Thoracic aorta (tissue), 2 donors: ENCODE results near the gene CSF2RB. TPM values are rescaled to one million over a fixed set of nuclear protein-coding genes. Genes with fewer than 3 reads are reported as not detected.

Experiments used
- ATAC-seq: fragments of 150-250 bp; one replicate; pipeline ENCODE4 v1.8.0; 2017; ENCODE audit warnings: low read depth; ENCODE audit not compliant: insufficient number of reproducible peaks, low FRiP score
- DNase-seq: peaks from one replicate; pipeline ENCODE4 v3.0.0-alpha.2; 2020; ENCODE audit warnings: low spot score
- H3K27ac ChIP-seq, 2 donors: fragments of 200-600 bp; sonication (generic); 1 replicate in 1 of 2; 2 replicates in 1 of 2; pipeline ENCODE4 v1.5.1; 2016; ENCODE audit warnings: mild to moderate bottlenecking in 2 of 2, moderate library complexity in 2 of 2
- H3K27me3 ChIP-seq: fragments of 200-600 bp; sonication (generic); replicated peaks from 2 replicates; pipeline ENCODE4 v1.6.0; 2016; ENCODE audit warnings: mild to moderate bottlenecking; ENCODE audit not compliant: insufficient read depth
- H3K36me3 ChIP-seq: fragments of 200-600 bp; sonication (generic); one replicate; pipeline ENCODE4 v1.5.1; 2016
- H3K4me1 ChIP-seq, 2 donors: fragments of 200-600 bp; sonication (generic); 1 replicate in 1 of 2; 2 replicates in 1 of 2; pipeline versions ENCODE4 v1.5.1 to v1.6.0; 2016; ENCODE audit warnings: low read depth in 2 of 2, mild to moderate bottlenecking in 1 of 2; ENCODE audit not compliant: control insufficient read depth in 1 of 2
- H3K4me3 ChIP-seq: fragments of 200-600 bp; sonication (generic); 2 replicates; pipeline ENCODE4 v1.5.1; 2016; ENCODE audit warnings: mild to moderate bottlenecking
- H3K9me3 ChIP-seq: fragments of 200-600 bp; sonication (generic); 2 replicates; pipeline ENCODE4 v1.5.1; 2016
- total RNA-seq, 2 donors: library from RNA; depleted of rRNA; stranded (reverse); fragments of >200 nt; gene quantifications; one replicate each; pipeline versions ENCODE4 v1.1.0 to v1.2.3, GENCODE V29; 2016
- TF ChIP-seq, protein P1 (sequence below): fragments of 200-600 bp; sonication (generic); IDR thresholded peaks from one replicate; pipeline ENCODE4 v1.5.1; 2019; ENCODE audit warnings: antibody characterized with exemption

The CSF2RB gene
- total RNA-seq, 2 donors from 2014 or later: 13.0 to 21.4 TPM

DNA sequence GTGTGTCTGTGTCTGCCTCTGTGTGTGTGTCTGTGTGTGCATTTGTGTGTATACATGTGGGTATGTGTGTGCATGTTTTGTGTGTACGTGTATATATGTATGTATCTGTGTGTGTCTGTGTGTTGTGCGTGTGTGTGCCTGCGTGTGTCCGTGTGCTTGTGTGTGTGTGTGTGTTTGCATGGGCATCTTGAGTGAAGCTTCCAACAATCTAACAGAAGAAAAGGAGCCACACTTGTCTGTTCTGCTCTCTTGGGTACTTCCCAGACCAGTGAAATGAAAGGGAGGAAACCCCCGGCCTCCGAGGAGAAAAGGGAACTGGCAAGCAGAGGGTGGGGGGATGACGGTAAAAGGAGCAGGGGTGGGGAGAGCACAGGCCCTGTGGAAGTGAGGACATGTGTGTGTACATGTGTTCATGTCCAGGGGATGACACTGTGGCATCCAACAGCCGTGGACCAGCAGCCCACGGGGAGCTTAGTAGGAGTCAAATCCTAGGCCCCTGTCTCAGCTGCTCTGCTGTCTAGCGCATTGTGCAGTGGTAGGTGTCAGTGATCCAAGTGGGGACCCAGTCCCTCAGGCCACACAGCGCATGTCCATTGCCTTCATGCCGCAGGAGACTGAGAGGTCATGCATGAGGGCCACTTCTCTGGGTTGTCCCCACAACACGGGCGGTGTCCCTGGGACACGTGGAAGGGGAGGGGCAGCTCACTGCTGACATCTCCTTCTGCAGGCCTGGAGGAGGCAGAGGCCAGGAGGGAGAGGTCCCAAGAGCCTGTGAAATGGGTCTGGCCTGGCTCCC lies 8.1 kb downstream of the CSF2RB start:
- no peak for DNase-seq
- Histone ChIP-seq H3K4me3 (no peak overlapping the region), H3K9me3 (no peaks in the 10 kb centered on the region), H3K4me1 (no peaks in the 10 kb centered on the region), H3K27ac (no peak overlapping the region), H3K27me3 (no peaks in the 10 kb centered on the region), H3K36me3 (no peaks in the 10 kb centered on the region)
- no peak for ATAC-seq
- TF ChIP-seq, protein P1, sequence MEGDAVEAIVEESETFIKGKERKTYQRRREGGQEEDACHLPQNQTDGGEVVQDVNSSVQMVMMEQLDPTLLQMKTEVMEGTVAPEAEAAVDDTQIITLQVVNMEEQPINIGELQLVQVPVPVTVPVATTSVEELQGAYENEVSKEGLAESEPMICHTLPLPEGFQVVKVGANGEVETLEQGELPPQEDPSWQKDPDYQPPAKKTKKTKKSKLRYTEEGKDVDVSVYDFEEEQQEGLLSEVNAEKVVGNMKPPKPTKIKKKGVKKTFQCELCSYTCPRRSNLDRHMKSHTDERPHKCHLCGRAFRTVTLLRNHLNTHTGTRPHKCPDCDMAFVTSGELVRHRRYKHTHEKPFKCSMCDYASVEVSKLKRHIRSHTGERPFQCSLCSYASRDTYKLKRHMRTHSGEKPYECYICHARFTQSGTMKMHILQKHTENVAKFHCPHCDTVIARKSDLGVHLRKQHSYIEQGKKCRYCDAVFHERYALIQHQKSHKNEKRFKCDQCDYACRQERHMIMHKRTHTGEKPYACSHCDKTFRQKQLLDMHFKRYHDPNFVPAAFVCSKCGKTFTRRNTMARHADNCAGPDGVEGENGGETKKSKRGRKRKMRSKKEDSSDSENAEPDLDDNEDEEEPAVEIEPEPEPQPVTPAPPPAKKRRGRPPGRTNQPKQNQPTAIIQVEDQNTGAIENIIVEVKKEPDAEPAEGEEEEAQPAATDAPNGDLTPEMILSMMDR: no peak

DNA sequence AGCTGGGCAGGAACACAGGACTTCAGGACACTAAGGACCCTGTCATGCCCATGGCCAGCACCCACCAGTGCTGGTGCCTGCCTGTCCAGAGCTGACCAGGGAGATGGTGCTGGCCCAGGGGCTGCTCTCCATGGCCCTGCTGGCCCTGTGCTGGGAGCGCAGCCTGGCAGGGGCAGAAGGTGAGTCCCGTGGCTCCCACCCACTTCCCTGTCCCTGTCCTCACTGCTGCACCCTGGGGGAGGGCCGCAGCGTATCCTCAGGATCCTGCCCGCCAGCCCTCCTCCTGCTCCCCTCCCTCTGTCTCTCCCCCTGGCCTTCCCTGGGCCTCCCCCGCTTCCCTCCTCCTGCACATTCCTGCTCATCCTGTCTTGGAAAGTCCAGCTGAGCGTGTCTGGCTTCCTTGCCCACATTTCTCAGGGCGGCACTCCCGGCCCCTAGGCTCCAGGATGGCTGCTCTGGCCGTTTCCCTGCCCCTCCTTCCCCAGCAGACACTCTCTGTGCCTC lies 8.7 kb downstream of the CSF2RB start:
- H3K27ac ChIP-seq: no peak overlapping the region
- no peaks in the 10 kb centered on the region for H3K9me3 ChIP-seq
- DNase-seq (no peak), ATAC-seq (no peak)
- H3K36me3 ChIP-seq: no peaks in the 10 kb centered on the region
- H3K27me3 ChIP-seq: no peaks in the 10 kb centered on the region
- H3K4me1 ChIP-seq: no peaks in the 10 kb centered on the region
- TF ChIP-seq, protein P1: no peak
- no peak overlapping the region for H3K4me3 ChIP-seq

DNA sequence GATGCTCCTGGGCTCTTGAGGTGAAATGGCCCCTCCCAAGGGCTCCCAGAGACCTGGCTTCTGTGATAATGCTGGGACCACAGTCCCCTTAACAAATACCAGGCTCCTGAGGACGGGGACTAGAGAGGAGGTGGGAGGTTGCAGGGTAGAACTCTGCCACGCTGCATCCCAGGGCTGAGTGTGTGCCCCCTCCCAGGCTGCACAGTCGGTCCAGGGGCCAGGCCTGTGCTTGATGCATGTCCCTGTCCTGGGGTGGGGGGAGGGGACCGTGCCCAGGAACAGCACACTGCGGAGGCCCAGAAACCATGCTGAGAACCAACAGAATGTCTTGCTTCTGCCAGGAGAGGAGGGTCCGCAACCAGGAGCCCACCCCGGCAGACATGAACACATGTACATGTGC lies 9.3 kb downstream of the CSF2RB start:
- DNase-seq: no peak
- Histone ChIP-seq H3K36me3 (no peaks in the 10 kb centered on the region), H3K4me3 (no peak overlapping the region), H3K27ac (no peak overlapping the region), H3K27me3 (no peaks in the 10 kb centered on the region), H3K4me1 (no peaks in the 10 kb centered on the region), H3K9me3 (no peaks in the 10 kb centered on the region)
- TF ChIP-seq, protein P1: no peak
- ATAC-seq: no peak

DNA sequence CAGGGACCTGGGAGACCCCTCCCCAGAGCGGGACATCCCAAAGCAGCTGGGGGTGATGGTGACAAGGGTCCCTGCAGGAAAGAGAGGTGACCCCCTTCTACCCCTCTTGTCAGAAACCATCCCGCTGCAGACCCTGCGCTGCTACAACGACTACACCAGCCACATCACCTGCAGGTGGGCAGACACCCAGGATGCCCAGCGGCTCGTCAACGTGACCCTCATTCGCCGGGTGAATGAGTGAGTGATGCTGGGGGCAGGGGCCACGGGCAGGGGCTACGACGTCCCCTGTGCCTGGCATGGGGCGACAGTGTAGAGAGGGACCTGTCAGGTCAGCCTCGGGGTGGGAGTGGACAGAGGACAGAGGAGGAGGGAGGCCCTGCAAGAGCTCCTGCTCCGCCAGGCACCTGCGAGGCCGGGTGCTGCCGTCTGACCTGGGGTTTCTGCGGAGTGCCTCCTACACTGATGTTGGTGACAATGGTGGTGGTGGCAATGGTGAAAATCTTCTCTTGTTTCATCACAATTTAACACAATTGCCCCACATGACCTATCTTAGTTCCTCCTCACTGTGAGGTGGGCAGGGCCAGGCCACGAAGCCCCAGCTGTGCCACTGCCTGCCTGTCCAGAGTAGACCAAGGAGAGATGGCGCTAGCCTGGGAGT lies 9.8 kb downstream of the CSF2RB start:
- TF ChIP-seq, protein P1: no peak
- DNase-seq: no peak
- no peak overlapping the region for H3K4me3 ChIP-seq
- H3K9me3 ChIP-seq: no peaks in the 10 kb centered on the region
- H3K36me3 ChIP-seq: no peaks in the 10 kb centered on the region
- no peak overlapping the region for H3K27ac ChIP-seq
- no peak for ATAC-seq
- no peaks in the 10 kb centered on the region for H3K27me3 ChIP-seq
- no peaks in the 10 kb centered on the region for H3K4me1 ChIP-seq

DNA sequence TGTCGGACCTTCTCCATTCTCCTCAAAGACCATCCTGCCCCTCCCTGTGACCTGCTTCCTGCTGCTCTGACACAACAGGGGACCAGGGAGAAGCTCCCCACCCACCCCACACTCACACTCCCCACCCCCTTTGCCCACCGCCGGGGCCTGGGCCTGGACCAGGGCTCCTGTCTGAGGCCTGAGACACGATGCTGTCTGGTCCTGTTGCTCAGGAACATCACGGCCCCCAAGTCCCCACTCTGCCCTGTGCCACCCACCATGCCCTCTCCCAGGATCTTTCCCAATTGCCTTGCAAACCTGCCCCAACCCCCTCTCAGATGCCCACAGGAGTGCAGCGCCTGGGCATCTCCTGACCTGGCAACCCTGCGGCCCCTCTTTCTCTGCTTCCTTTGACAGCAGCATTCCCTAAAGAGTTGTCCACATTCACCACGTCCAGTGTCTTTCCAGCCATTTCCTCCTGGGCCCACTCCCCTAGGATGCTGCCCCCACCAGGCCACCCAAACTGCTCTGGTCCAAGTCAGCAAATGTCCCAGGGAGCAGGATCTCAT lies 10.8 kb downstream of the CSF2RB start:
- DNase-seq (no peak), ATAC-seq (no peak)
- Histone ChIP-seq H3K4me1 (no peaks in the 10 kb centered on the region), H3K27ac (no peak overlapping the region), H3K9me3 (no peaks in the 10 kb centered on the region), H3K36me3 (no peaks in the 10 kb centered on the region), H3K4me3 (no peak overlapping the region), H3K27me3 (no peaks in the 10 kb centered on the region)
- TF ChIP-seq, protein P1: no peak
